OCI-LY3 (cell line): ENCODE data around the gene MND1.
"Not testable (repeated sequence)": the region's sequence is repeated elsewhere in the genome, so short reads cannot be mapped to it uniquely, and the experiment has no call there.

Experiments
- H2AFZ ChIP-seq: fragments of 200-600, 300-600 bp; shearing (Covaris generic); 2 replicates; pipeline ENCODE4 v1.6.0; 2014; ENCODE audit warnings: antibody characterized with exemption, low read depth, low read length
- H3K27ac ChIP-seq: fragments of 200-600, 300-600 bp; sonication (generic); 2 replicates; pipeline ENCODE4 v1.5.1; 2014; ENCODE audit warnings: mild to moderate bottlenecking, low read length, moderate library complexity, mixed read lengths
- H3K27me3 ChIP-seq: fragments of 200-600, 300-600 bp; sonication (generic); 2 replicates; pipeline ENCODE4 v1.6.1; 2014; ENCODE audit warnings: low read depth, low read length, mixed read lengths
- H3K36me3 ChIP-seq: fragments of 200-600, 300-600 bp; sonication (generic); replicated peaks from 2 replicates; pipeline ENCODE3; 2014; ENCODE audit warnings: low read depth, low read length, mixed read lengths
- H3K4me1 ChIP-seq: fragments of 300-600, 200-600 bp; sonication (generic); 2 replicates; pipeline ENCODE4 v1.6.1; 2014; ENCODE audit warnings: low read length, mixed read lengths
- H3K4me2 ChIP-seq: fragments of 200-600, 300-600 bp; sonication (generic); 2 replicates; pipeline ENCODE4 v1.6.1; 2014; ENCODE audit warnings: low read length, mixed read lengths
- H3K4me3 ChIP-seq: fragments of 300-600, 200-600 bp; sonication (generic); 2 replicates; pipeline ENCODE4 v1.5.1; 2014; ENCODE audit warnings: antibody characterized with exemption, mild to moderate bottlenecking, low read length, moderate library complexity
- H3K79me2 ChIP-seq: fragments of 300-600, 200-600 bp; shearing (Covaris generic); 2 replicates; pipeline ENCODE4 v1.6.1; 2014; ENCODE audit warnings: mild to moderate bottlenecking, low read length, mixed read lengths
- H3K9ac ChIP-seq: fragments of 300-600, 200-600 bp; shearing (Covaris generic); 2 replicates; pipeline ENCODE4 v1.6.0; 2014; ENCODE audit warnings: mild to moderate bottlenecking, low read length, moderate library complexity
- H3K9me3 ChIP-seq: fragments of 200-600, 300-600 bp; shearing (Covaris generic); 2 replicates; pipeline ENCODE4 v1.6.1; 2014; ENCODE audit warnings: low read length, mixed read lengths; ENCODE audit not compliant: insufficient read depth
- H4K20me1 ChIP-seq: fragments of 200-600, 300-600 bp; sonication (generic); 2 replicates; pipeline ENCODE4 v1.6.1; 2016; ENCODE audit warnings: low read length, mixed read lengths; ENCODE audit not compliant: insufficient read depth
- EZH2phosphoT487 ChIP-seq: fragments of 200-600 bp; shearing (Covaris generic); IDR thresholded peaks from 2 replicates; pipeline ENCODE4 v1.6.1; 2018; ENCODE audit warnings: antibody characterized with exemption, mixed run types, low read depth
- TF ChIP-seq, protein P1 (sequence below): fragments of 200-600, 300-600 bp; sonication (generic); IDR thresholded peaks from 2 replicates; pipeline ENCODE4 v1.5.1; 2014; ENCODE audit warnings: antibody characterized with exemption, low read length, low read depth

MND1 gene

DNA sequence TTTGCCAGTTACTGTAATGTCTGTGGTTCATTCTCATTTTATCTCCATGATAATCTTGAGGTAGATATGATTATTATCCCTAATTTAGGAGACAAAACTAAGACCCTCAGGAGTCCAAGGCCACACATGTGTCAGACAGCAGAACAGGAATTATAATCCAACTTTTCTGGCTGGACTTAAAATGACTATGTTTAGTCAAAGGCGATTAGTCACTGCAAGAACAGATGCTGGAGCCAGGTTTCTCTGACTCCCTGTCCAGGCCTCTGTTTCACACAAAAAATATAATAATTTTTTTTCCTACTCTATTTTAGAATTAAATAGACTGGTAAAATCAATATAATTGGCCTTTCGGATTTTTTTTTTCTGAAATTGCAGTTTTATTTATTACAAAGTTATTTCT lies 64.9 kb downstream of the MND1 start:
- H3K4me3 ChIP-seq: no peak overlapping the region
- no peaks in the 10 kb centered on the region for H3K9me3 ChIP-seq
- no peaks in the 10 kb centered on the region for H3K4me1 ChIP-seq
- H3K27me3 ChIP-seq: no peaks in the 10 kb centered on the region
- no peak overlapping the region for H3K9ac ChIP-seq
- no peaks in the 10 kb centered on the region; the same call in 1 of the 2 replicates for H4K20me1 ChIP-seq
- H3K4me2 ChIP-seq: no peak overlapping the region
- no peak overlapping the region for H3K27ac ChIP-seq
- H2AFZ ChIP-seq: no peak overlapping the region
- TF ChIP-seq, protein P1, sequence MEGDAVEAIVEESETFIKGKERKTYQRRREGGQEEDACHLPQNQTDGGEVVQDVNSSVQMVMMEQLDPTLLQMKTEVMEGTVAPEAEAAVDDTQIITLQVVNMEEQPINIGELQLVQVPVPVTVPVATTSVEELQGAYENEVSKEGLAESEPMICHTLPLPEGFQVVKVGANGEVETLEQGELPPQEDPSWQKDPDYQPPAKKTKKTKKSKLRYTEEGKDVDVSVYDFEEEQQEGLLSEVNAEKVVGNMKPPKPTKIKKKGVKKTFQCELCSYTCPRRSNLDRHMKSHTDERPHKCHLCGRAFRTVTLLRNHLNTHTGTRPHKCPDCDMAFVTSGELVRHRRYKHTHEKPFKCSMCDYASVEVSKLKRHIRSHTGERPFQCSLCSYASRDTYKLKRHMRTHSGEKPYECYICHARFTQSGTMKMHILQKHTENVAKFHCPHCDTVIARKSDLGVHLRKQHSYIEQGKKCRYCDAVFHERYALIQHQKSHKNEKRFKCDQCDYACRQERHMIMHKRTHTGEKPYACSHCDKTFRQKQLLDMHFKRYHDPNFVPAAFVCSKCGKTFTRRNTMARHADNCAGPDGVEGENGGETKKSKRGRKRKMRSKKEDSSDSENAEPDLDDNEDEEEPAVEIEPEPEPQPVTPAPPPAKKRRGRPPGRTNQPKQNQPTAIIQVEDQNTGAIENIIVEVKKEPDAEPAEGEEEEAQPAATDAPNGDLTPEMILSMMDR: no peak
- no peak for TF ChIP-seq EZH2phosphoT487
- peaks cover 20% of the 10 kb centered on the region for H3K36me3 ChIP-seq
- H3K79me2 ChIP-seq: no peaks in the 10 kb centered on the region

DNA sequence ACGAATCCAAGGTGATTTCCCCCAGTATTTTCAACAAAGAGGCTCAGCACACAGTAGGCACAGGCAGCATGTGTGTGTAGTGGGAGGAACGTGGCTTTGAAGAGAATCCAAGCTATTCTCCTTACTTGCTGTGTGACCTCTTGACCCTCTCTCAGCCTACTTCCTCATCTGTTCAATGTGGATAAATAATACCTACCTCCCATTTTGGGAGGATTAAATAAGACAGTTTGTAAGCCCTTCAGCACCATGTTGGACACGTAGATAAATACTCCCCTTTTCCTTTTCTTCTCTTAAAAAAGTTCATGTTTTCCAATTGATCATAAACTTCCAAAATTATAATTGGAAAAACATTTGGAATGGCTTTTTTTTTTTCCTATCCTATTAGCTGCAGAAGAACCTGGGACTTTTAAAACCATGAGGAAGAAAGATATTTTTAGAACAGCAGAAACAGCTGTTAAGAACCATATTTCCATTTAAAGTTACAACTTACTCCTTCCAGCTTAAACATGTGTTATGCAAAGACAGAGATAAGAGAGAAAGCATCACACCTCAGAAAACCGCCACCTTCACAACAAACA lies 65.5 kb downstream of the MND1 start:
- TF ChIP-seq, protein P1: no peak
- no peak for TF ChIP-seq EZH2phosphoT487
- Histone ChIP-seq H3K36me3 (peaks cover 18% of the 10 kb centered on the region), H3K27ac (no peak overlapping the region), H2AFZ (no peak overlapping the region), H3K9me3 (no peaks in the 10 kb centered on the region), H3K27me3 (no peaks in the 10 kb centered on the region), H3K9ac (no peak overlapping the region), H3K4me1 (no peaks in the 10 kb centered on the region), H3K4me3 (no peak overlapping the region), H3K4me2 (no peak overlapping the region), H3K79me2 (no peaks in the 10 kb centered on the region), H4K20me1 (no peaks in the 10 kb centered on the region; the same call in 1 of the 2 replicates)

DNA sequence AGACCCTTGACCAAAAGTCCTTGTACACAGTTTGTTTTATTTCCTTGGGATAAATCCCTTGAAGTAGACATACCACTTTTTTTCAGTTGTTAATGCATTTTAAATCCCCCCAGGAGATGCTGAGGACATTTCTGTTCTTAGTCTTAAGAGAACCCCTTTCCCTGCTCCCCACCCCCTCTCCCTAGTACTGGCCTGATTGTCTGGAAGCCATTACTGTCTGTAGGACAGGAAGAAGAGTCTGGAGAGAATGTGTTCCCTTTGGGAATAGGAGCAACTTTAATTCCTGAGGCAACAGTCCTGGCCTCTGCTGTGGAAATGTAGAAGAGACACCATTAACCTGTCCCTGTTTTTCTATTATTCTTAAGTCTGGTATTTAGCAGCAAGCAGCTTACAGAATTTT lies 69.4 kb downstream of the MND1 start:
- Histone ChIP-seq H3K9ac (no peak overlapping the region), H3K4me2 (no peak overlapping the region), H3K36me3 (peaks cover 13% of the 10 kb centered on the region), H3K4me1 (peaks cover 4% of the 10 kb centered on the region), H3K27me3 (no peaks in the 10 kb centered on the region), H4K20me1 (no peaks in the 10 kb centered on the region; the same call in 1 of the 2 replicates), H3K9me3 (no peaks in the 10 kb centered on the region), H3K4me3 (no peak overlapping the region), H2AFZ (no peak overlapping the region), H3K27ac (no peak overlapping the region), H3K79me2 (no peaks in the 10 kb centered on the region)
- TF ChIP-seq, protein P1: no peak
- no peak for TF ChIP-seq EZH2phosphoT487

DNA sequence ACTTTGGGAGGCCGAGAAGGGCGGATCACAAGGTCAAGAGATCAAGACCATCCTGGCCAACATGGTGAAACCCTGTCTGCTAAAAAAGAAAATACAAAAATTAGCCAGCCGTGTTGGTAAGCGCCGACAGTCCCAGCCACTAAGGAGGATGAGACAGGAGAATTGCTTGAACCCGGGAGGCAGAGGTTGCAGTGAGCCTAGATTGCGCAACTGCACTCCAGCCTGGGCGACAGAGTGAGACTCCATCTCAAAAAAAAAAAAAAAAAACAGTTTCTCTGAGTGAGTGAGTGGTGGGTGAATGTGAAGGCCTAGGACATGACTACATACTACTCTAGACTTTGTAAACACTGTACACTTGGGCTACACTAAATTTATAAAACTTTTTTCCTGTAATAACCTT lies 72.0 kb downstream of the MND1 start:
- H3K4me2 ChIP-seq, H3K9me3 ChIP-seq, H3K4me3 ChIP-seq, H3K9ac ChIP-seq, H4K20me1 ChIP-seq, H2AFZ ChIP-seq, H3K27me3 ChIP-seq, H3K27ac ChIP-seq, H3K36me3 ChIP-seq, H3K79me2 ChIP-seq: not testable (repeated sequence)
- peaks cover 28% of the 10 kb centered on the region for H3K4me1 ChIP-seq
